CD4-positive, alpha-beta T cell treated with Interleukin-17A for 4 hours (primary cell): ENCODE results near the gene LAS1L.
"Not testable (repeated sequence)": the region's sequence is repeated elsewhere in the genome, so short reads cannot be mapped to it uniquely, and the experiment has no call there.

Experiments
- DNase-seq: peaks from one replicate; pipeline ENCODE4 v3.0.0-alpha.2; 2020; ENCODE audit warnings: mixed read lengths

Gene LAS1L

GRCh38 chrX:65516756-65517155 is 17.8 kb downstream of the LAS1L start:
- no peak for DNase-seq

- DNase-seq = no peak
Observed at GRCh38 chrX:65513610-65514009, 21.0 kb downstream of the LAS1L start.

- no peak for DNase-seq
Observed at GRCh38 chrX:65509400-65509799, 25.2 kb downstream of the LAS1L start.

- no peak for DNase-seq
Observed at GRCh38 chrX:65508851-65509250, 25.7 kb downstream of the LAS1L start.

- DNase-seq = no peak
Observed at GRCh38 chrX:65502618-65503017, 32.0 kb downstream of the LAS1L start.

GRCh38 chrX:65493431-65493830 is 41.2 kb downstream of the LAS1L start:
- no peak for DNase-seq

GRCh38 chrX:65491620-65492019 is 43.0 kb downstream of the LAS1L start:
- no peak for DNase-seq

GRCh38 chrX:65488495-65488894 is 46.1 kb downstream of the LAS1L start:
- no peak for DNase-seq

- no peak for DNase-seq
Observed at GRCh38 chrX:65480960-65481359, 53.6 kb downstream of the LAS1L start.

- DNase-seq = not testable (repeated sequence)
Observed at GRCh38 chrX:65479102-65479501, 55.5 kb downstream of the LAS1L start.

GRCh38 chrX:65476564-65476963 is 58.0 kb downstream of the LAS1L start:
- no peak for DNase-seq

GRCh38 chrX:65463550-65463949 is 71.0 kb downstream of the LAS1L start:
- DNase-seq = no peak
